ENCODE results near the gene SLC45A2. TPM values are rescaled to one million over a fixed set of nuclear protein-coding genes. Genes with fewer than 3 reads are reported as not detected.

The SLC45A2 gene
- total and polyA plus RNA-seq, 2 of the 8 experiments (the other 6 are each of a cell fraction or from before 2014, with no cell fraction given), result 0.09 TPM; not detected in 1

DNA sequence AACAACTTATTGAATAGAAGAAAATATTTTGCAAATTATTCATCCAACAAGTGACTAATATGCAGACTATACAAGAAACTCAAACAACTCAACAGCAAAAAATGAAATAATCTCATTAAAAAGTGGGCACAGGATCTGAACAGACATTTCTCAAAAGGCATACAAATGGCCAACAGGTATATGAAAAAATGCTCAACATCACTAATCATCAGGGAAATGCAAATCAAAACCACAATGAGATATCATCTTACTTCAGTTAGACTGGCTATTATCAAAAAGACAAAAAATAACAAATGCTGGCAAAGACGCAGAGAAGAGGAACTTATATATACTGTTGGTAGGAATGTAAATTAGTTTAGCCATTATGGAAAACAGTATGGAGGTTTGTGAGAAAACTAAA is 25.1 kb upstream of the SLC45A2 start:
- Histone ChIP-seq H3K9me3 (ENCODE audit: insufficient read depth in 2 of 2, low read depth in 1 of 2, low read length in 1 of 2) (no peaks in the 10 kb centered on the region), H2AFZ (ENCODE audit: low read length) (no peak overlapping the region), H3K14ac (ENCODE audit: insufficient read length) (no peak overlapping the region), H4K20me1 (replicated peaks in 1 of 2; ENCODE audit: control insufficient read depth in 1 of 2, insufficient read depth in 2 of 2, low read length in 2 of 2) (no peaks in the 10 kb centered on the region), H3K4me3 (ENCODE audit: extremely low read depth in 1 of 4, insufficient read depth in 2 of 4, low read depth in 3 of 4, low read length in 4 of 4) (no peak overlapping the region), H3K18ac (ENCODE audit: extremely low read depth, low read length) (no peak overlapping the region), H2BK15ac (ENCODE audit: low read length) (no peak overlapping the region), H3K27ac (ENCODE audit: low read depth, low read length) (no peak overlapping the region), H3K27me3 (replicated peaks in 1 of 4; ENCODE audit: control insufficient read depth in 3 of 4, extremely low read depth in 1 of 4, insufficient read depth in 3 of 4, low read length in 3 of 4) (no peaks in the 10 kb centered on the region), H4K5ac (ENCODE audit: insufficient read length, low read depth, low read length) (no peak overlapping the region), H2BK20ac (ENCODE audit: low read length) (no peak overlapping the region), H3K56ac (replicated peaks; ENCODE audit: insufficient read length, low read depth, low read length) (no peak overlapping the region), H3K23me2 (ENCODE audit: low read depth, low read length) (peaks cover 3% of the 10 kb centered on the region), H3K23ac (ENCODE audit: insufficient read length) (no peak overlapping the region), H4K8ac (ENCODE audit: extremely low read depth, insufficient read depth, low read length) (no peak overlapping the region), H3K36me3 (ENCODE audit: control insufficient read depth in 2 of 4, insufficient read depth in 4 of 4, low read length in 3 of 4) (peaks cover 0 to 3% (median 1%) of the 10 kb centered on the region in 4 experiments; a peak in 2 of 8 replicates), H2BK12ac (ENCODE audit: low read depth, low read length) (no peak overlapping the region), H3K4me2 (ENCODE audit: insufficient read depth in 1 of 2, low read depth in 2 of 2, low read length in 2 of 2) (no peak overlapping the region), H3K9ac (replicated peaks in 1 of 4; ENCODE audit: extremely low read depth in 1 of 4, low read depth in 3 of 4, low read length in 3 of 4) (no peak overlapping the region), H3K79me1 (ENCODE audit: low read depth, low read length) (no peaks in the 10 kb centered on the region), H3K4me1 (replicated peaks in 1 of 4; ENCODE audit: control insufficient read depth in 3 of 4, insufficient read depth in 4 of 4, low read length in 3 of 4) (peaks cover 0 to 4% (median 2%) of the 10 kb centered on the region in 4 experiments; a peak in 4 of 7 replicates), H3K4ac (replicated peaks; ENCODE audit: insufficient read length, low read depth, low read length) (no peak overlapping the region), H4K91ac (replicated peaks; ENCODE audit: insufficient read length, low read length) (no peak overlapping the region), H2BK120ac (replicated peaks; ENCODE audit: low read depth, low read length) (no peak overlapping the region), H3K79me2 (ENCODE audit: control insufficient read depth in 1 of 2, insufficient read depth in 2 of 2, low read length in 2 of 2) (no peaks in the 10 kb centered on the region), H2AK5ac (ENCODE audit: low read depth, low read length) (no peak overlapping the region), H2BK5ac (ENCODE audit: low read depth, low read length) (no peak overlapping the region)
- DNase-seq (ENCODE audit: low read depth in 1 of 2, low spot score in 2 of 2) (no peak), FAIRE-seq (no peak)
- ChIA-PET CTCF (ENCODE audit: partially characterized antibody) (no interaction called here), POLR2A (ENCODE audit: partially characterized antibody) (no interaction called here)
- 95% methylated on average over 1 of the region's 1 CpG; no CpG with 5 or more reads in 1 of the 2 experiments for WGBS, 2 experiments (ENCODE audit: extremely low coverage in 1 of 2, insufficient coverage in 1 of 2, insufficient read length in 1 of 2, insufficient replicate concordance in 2 of 2, low coverage in 1 of 2, low lambda C conversion rate in 2 of 2, missing lambda C conversion rate in 1 of 2)
- TF ChIP-seq YY1 (IDR thresholded peaks at IDR 0.05; ENCODE audit: low read depth, low read length) (no peak), CHD2 (IDR thresholded peaks at IDR 0.05; ENCODE audit: low read length) (no peak), SIN3A (conservative IDR thresholded peaks at IDR 0.05 in 1 of 2, IDR thresholded peaks at IDR 0.05 in 1 of 2; ENCODE audit: low read depth in 1 of 2, low read length in 2 of 2) (no peak)
